Endothelial cell (in vitro differentiated cells): ENCODE measurements around the gene ADAM22. TPM values are rescaled to one million over a fixed set of nuclear protein-coding genes. Genes with fewer than 3 reads are reported as not detected.

Experiments used
- DNase-seq: peaks from one replicate; pipeline ENCODE4 v3.0.0; 2021; ENCODE audit warnings: low spot score
- H3K27ac Mint-ChIP-seq: one replicate; pipeline ENCODE4 v1.8.0; 2021; ENCODE audit warnings: mixed read lengths, inconsistent platforms; ENCODE audit not compliant: unreplicated experiment
- H3K27me3 Mint-ChIP-seq: one replicate; pipeline ENCODE4 v1.8.0; 2021; ENCODE audit warnings: mild to moderate bottlenecking, moderate library complexity, mixed read lengths, inconsistent platforms; ENCODE audit not compliant: unreplicated experiment
- H3K36me3 Mint-ChIP-seq: one replicate; pipeline ENCODE4 v1.8.0; 2021; ENCODE audit warnings: mild to moderate bottlenecking, low read depth, mixed read lengths, inconsistent platforms; ENCODE audit not compliant: unreplicated experiment
- H3K4me1 Mint-ChIP-seq: one replicate; pipeline ENCODE4 v1.8.0; 2021; ENCODE audit warnings: mild to moderate bottlenecking, mixed read lengths, inconsistent platforms; ENCODE audit not compliant: unreplicated experiment
- H3K4me3 Mint-ChIP-seq: one replicate; pipeline ENCODE4 v1.8.0; 2021; ENCODE audit warnings: mild to moderate bottlenecking, mixed read lengths, inconsistent platforms; ENCODE audit not compliant: unreplicated experiment
- H3K9me3 Mint-ChIP-seq: one replicate; pipeline ENCODE4 v1.8.0; 2021; ENCODE audit warnings: mixed read lengths, inconsistent platforms; ENCODE audit not compliant: unreplicated experiment
- CTCF ChIP-seq: fragments of 200-600 bp; sonication (generic); IDR thresholded peaks from one replicate; pipeline ENCODE4 v1.5.0; 2021; ENCODE audit warnings: antibody characterized with exemption; ENCODE audit not compliant: unreplicated experiment
- total RNA-seq: library from RNA; stranded (reverse); fragmentation: NEBNext Ultra II Directional; extraction: Animal tissue kit (Norgen Biotek cat#: 25700); gene quantifications from one replicate; pipeline ENCODE4 v1.2.1, GENCODE V29; 2021; ENCODE audit not compliant: unreplicated experiment

ADAM22 gene
- total RNA-seq, 1 donor from 2014 or later: 14.6 TPM

GRCh38 chr7:88169717-88170320, 235.8 kb downstream of the ADAM22 start:
- Mint-ChIP-seq H3K36me3 (no peaks in the 10 kb centered on the region), H3K27me3 (no peaks in the 10 kb centered on the region), H3K9me3 (no peaks in the 10 kb centered on the region), H3K27ac (no peak overlapping the region), H3K4me3 (no peak overlapping the region), H3K4me1 (no peaks in the 10 kb centered on the region)
- no peak for DNase-seq
- TF ChIP-seq CTCF: peak; percentile 82

GRCh38 chr7:88172842-88173241, 238.8 kb downstream of the ADAM22 start:
- no peak for DNase-seq
- Mint-ChIP-seq H3K4me1 (no peaks in the 10 kb centered on the region), H3K36me3 (no peaks in the 10 kb centered on the region), H3K27ac (no peak overlapping the region), H3K9me3 (no peaks in the 10 kb centered on the region), H3K27me3 (no peaks in the 10 kb centered on the region), H3K4me3 (no peak overlapping the region)
- no peak for TF ChIP-seq CTCF

- Mint-ChIP-seq H3K4me1 (no peaks in the 10 kb centered on the region), H3K27me3 (no peaks in the 10 kb centered on the region), H3K36me3 (no peaks in the 10 kb centered on the region), H3K4me3 (no peak overlapping the region), H3K9me3 (no peaks in the 10 kb centered on the region), H3K27ac (no peak overlapping the region)
- no peak for TF ChIP-seq CTCF
- DNase-seq: no peak
Measured at GRCh38 chr7:88176190-88176589, 242.1 kb downstream of the ADAM22 start.

- no peak for DNase-seq
- H3K4me1 Mint-ChIP-seq: no peaks in the 10 kb centered on the region
- TF ChIP-seq CTCF: no peak
- H3K9me3 Mint-ChIP-seq: no peaks in the 10 kb centered on the region
- no peak overlapping the region for H3K27ac Mint-ChIP-seq
- H3K27me3 Mint-ChIP-seq: no peaks in the 10 kb centered on the region
- no peaks in the 10 kb centered on the region for H3K36me3 Mint-ChIP-seq
- H3K4me3 Mint-ChIP-seq: no peak overlapping the region
Measured at GRCh38 chr7:88183051-88183450, 249.0 kb downstream of the ADAM22 start.

- TF ChIP-seq CTCF: no peak
- H3K27me3 Mint-ChIP-seq: peaks cover 2% of the 10 kb centered on the region
- no peaks in the 10 kb centered on the region for H3K9me3 Mint-ChIP-seq
- H3K36me3 Mint-ChIP-seq: no peaks in the 10 kb centered on the region
- no peak overlapping the region for H3K27ac Mint-ChIP-seq
- H3K4me3 Mint-ChIP-seq: no peak overlapping the region
- no peak for DNase-seq
- H3K4me1 Mint-ChIP-seq: no peaks in the 10 kb centered on the region
Measured at GRCh38 chr7:88184848-88185304, 250.8 kb downstream of the ADAM22 start.
